ENCODE results near the gene SMC1A.

Gene SMC1A

GRCh38 chrX:53395605-53396298 is 26.7 kb downstream of the SMC1A start:
- Mint-ChIP-seq H3K4me1 (no peaks in the 10 kb centered on the region), H3K9me3 (no peaks in the 10 kb centered on the region), H3K36me3 (ENCODE audit: low read depth) (peaks cover 23% of the 10 kb centered on the region), H3K27me3 (ENCODE audit: low read depth) (no peaks in the 10 kb centered on the region), H3K27ac (no peak overlapping the region), H3K4me3 (no peak overlapping the region)
- TF ChIP-seq CTCF (IDR thresholded peaks at IDR 0.05; ENCODE audit: unreplicated experiment in 3 of 3), result no peak

DNA sequence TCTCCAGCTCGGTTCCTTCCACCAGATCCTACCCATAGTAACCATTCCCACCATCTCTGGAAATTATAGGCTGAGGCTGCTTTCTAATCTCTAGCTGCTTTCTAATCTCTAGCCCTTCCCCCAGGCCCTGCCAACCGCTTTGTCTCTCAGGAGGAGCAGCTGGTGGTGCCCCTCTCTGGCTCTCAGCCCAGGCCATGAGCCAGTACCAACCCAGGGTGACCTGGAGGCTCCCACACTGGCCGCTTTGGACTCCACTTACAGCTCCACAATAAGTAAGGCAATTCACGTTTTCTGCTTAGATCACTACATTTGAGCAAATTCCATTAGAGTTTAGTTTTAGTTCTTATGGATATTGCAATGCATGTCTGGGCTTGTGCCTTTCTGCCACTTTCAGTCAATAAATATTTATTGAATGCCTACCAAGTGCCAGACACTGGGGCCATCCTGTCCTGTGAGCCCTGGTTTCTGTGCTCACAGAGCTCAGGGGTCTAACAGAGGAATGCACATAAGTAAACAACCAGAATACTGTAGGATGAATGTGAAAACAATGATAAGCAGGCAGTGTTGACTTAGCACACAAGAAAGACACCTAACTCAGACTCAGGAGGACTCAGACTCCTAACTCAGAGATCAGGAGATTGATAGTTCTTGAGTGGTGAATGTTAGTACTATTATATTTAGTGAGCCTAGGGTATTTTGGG is 38.9 kb downstream of the SMC1A start:
- Mint-ChIP-seq H3K4me3 (no peak overlapping the region), H3K9me3 (no peaks in the 10 kb centered on the region)

GRCh38 chrX:53379747-53380146 is 42.7 kb downstream of the SMC1A start:
- H3K36me3 Mint-ChIP-seq (ENCODE audit: low read depth), result peaks cover 47% of the 10 kb centered on the region
- H3K9me3 Mint-ChIP-seq, result peaks cover 3% of the 10 kb centered on the region
- no peaks in the 10 kb centered on the region for H3K4me1 Mint-ChIP-seq
- H3K4me3 Mint-ChIP-seq, result no peak overlapping the region
- TF ChIP-seq CTCF (IDR thresholded peaks at IDR 0.05; ENCODE audit: unreplicated experiment in 3 of 3), result no peak
- H3K27ac Mint-ChIP-seq, result no peak overlapping the region
- no peaks in the 10 kb centered on the region for H3K27me3 Mint-ChIP-seq (ENCODE audit: low read depth)

More for the DNA sequence above, 38.9 kb downstream of the SMC1A start:
- peaks cover 52% of the 10 kb centered on the region for H3K36me3 Mint-ChIP-seq (ENCODE audit: low read depth)
- TF ChIP-seq CTCF (IDR thresholded peaks at IDR 0.05; ENCODE audit: unreplicated experiment in 3 of 3), result no peak
- no peaks in the 10 kb centered on the region for H3K4me1 Mint-ChIP-seq
- H3K27me3 Mint-ChIP-seq (ENCODE audit: low read depth), result no peaks in the 10 kb centered on the region
- peak overlapping the region in 2 of 3 experiments; percentile 27 to 85 for H3K27ac Mint-ChIP-seq

GRCh38 chrX:53379008-53379710 is 43.3 kb downstream of the SMC1A start:
- Mint-ChIP-seq H3K36me3 (ENCODE audit: low read depth) (peaks cover 50% of the 10 kb centered on the region), H3K4me3 (no peak overlapping the region), H3K4me1 (no peaks in the 10 kb centered on the region), H3K27me3 (ENCODE audit: low read depth) (no peaks in the 10 kb centered on the region), H3K27ac (no peak overlapping the region), H3K9me3 (peaks cover 6% of the 10 kb centered on the region)
- no peak for TF ChIP-seq CTCF (IDR thresholded peaks at IDR 0.05; ENCODE audit: unreplicated experiment in 3 of 3)

DNA sequence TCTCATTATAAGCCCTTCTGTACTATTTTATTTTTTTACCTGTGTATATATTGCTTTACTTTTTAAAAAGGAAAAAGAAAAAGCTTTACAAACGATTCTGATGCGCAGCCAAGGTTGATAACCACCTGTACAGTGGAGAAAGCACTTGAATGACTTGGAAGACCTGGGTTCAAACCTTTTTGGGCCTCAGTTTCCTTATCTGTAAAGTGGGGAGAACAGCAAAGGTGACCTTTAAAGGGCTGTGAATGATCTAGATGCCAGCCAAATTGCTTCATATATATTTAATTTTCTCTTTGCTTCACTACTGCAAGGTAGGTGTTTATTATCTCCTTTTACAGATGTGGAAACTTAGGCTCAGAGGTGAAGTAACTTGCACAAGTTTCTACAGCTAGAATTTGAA is 45.0 kb downstream of the SMC1A start:
- no peak overlapping the region for H3K4me3 Mint-ChIP-seq
- H3K36me3 Mint-ChIP-seq (ENCODE audit: low read depth), result peaks cover 41% of the 10 kb centered on the region
- peaks cover 12% of the 10 kb centered on the region for H3K9me3 Mint-ChIP-seq
- H3K4me1 Mint-ChIP-seq, result no peaks in the 10 kb centered on the region
- TF ChIP-seq CTCF (IDR thresholded peaks at IDR 0.05; ENCODE audit: unreplicated experiment in 3 of 3), result no peak
- H3K27ac Mint-ChIP-seq, result no peak overlapping the region
- no peaks in the 10 kb centered on the region for H3K27me3 Mint-ChIP-seq (ENCODE audit: low read depth)
